A549 (cell line): ENCODE measurements around the gene PACS2. TPM values are rescaled to one million over a fixed set of nuclear protein-coding genes. Genes with fewer than 3 reads are reported as not detected.

ENCODE experiments used
- ATAC-seq, 2 experiments: fragments of 200-7000 bp in 1 of 2; fragments of >200 bp in 1 of 2; cut with Nextera tagmentation in 1 of 2; cut with Tn5 transposase in 1 of 2; 3 replicates each; pipeline versions ENCODE4 v1.8.0 to v1.9.1; 2018 to 2020; ENCODE audit warnings: mild to moderate bottlenecking in 1 of 2, moderate library complexity in 1 of 2
- CTCF ChIA-PET: fragments of 300-600 bp; sonication (Branson Sonifier 250); formaldehyde crosslinking; extraction: SDS; loops from one replicate; lab custom pipeline; 2021; ENCODE audit warnings: antibody characterized with exemption, inconsistent platforms; lab: Yijun Ruan, JAX
- POLR2A ChIA-PET: fragments of 350-600 bp; formaldehyde crosslinking; extraction: SDS; loops from one replicate; lab custom pipeline; 2021; ENCODE audit warnings: antibody characterized with exemption, inconsistent platforms; lab: Yijun Ruan, JAX
- DNase-seq, 2 experiments: peaks; one replicate each; pipeline versions ENCODE4 v3.0.0 to v3.0.0-alpha.2; 2011 to 2016; ENCODE audit warnings: low read depth in 1 of 2, low spot score in 1 of 2
- FAIRE-seq: peaks from 2 replicates; lab custom pipeline; 2011; peaks lifted over from hg19 to GRCh38; lab: Jason Lieb, UNC
- H3K27ac ChIP-seq, 2 experiments: fragments of >200 bp; sonication (Bioruptor Twin); formaldehyde crosslinking; 3 replicates each; pipeline ENCODE4 v1.5.1; 2016 to 2017
- H3K4me1 ChIP-seq: fragments of >200 bp; sonication (Bioruptor Twin); formaldehyde crosslinking; 3 replicates; pipeline ENCODE4 v1.6.1; 2016
- H3K4me2 ChIP-seq: fragments of >200 bp; sonication (Bioruptor Twin); formaldehyde crosslinking; 3 replicates; pipeline ENCODE4 v1.6.1; 2016
- H3K4me3 ChIP-seq: fragments of >200 bp; sonication (Bioruptor Twin); formaldehyde crosslinking; 3 replicates; pipeline ENCODE4 v1.5.1; 2016
- H3K9me3 ChIP-seq: fragments of >200 bp; sonication (Bioruptor Twin); formaldehyde crosslinking; 3 replicates; pipeline ENCODE4 v1.6.1; 2016
- ATOH8 ChIP-seq: fragments of 250-450 bp; sonication (Bioruptor Pico); IDR thresholded peaks from 2 replicates; pipeline ENCODE4 v1.5.0; 2020; ENCODE audit warnings: low read depth, mild to moderate bottlenecking, moderate library complexity
- BHLHE40 ChIP-seq: IDR thresholded peaks from 2 replicates; pipeline ENCODE4 v1.6.1; 2012; ENCODE audit warnings: low read depth, low read length, inconsistent platforms
- CBX2 ChIP-seq: fragments of 200-600 bp; sonication (generic); IDR thresholded peaks from 2 replicates; pipeline ENCODE4 v1.6.1; 2016; ENCODE audit warnings: low read depth, mild to moderate bottlenecking, borderline replicate concordance
- CBX8 ChIP-seq: fragments of 200-600 bp; sonication (generic); IDR thresholded peaks from 2 replicates; pipeline ENCODE4 v1.6.1; 2016
- CHD2 ChIP-seq: fragments of 150-350 bp; IDR thresholded peaks from 2 replicates; pipeline ENCODE4 v1.6.1; 2014; ENCODE audit warnings: low read length; ENCODE audit not compliant: partially characterized antibody
- EP300 ChIP-seq, 2 experiments: fragments of >200 bp; sonication (Bioruptor Twin); formaldehyde crosslinking; IDR thresholded peaks; 2 replicates in 1 of 2; 3 replicates in 1 of 2; pipeline ENCODE4 v1.6.1; 2016 to 2017
- ESRRA ChIP-seq: fragments of 150-350 bp; IDR thresholded peaks from 2 replicates; pipeline ENCODE4 v1.6.1; 2014; ENCODE audit warnings: mild to moderate bottlenecking, low read length, borderline replicate concordance
- FOXS1 ChIP-seq: fragments of 250-450 bp; sonication (Bioruptor Pico); IDR thresholded peaks from 2 replicates; pipeline ENCODE4 v1.5.0; 2020; ENCODE audit warnings: mild to moderate bottlenecking, moderate library complexity
- HES2 ChIP-seq: fragments of >200 bp; sonication (Bioruptor Twin); formaldehyde crosslinking; IDR thresholded peaks from 2 replicates; pipeline ENCODE4 v1.6.1; 2016
- HEYL ChIP-seq: fragments of 250-450 bp; sonication (Bioruptor Pico); IDR thresholded peaks from 2 replicates; pipeline ENCODE4 v1.8.0; 2021; ENCODE audit warnings: mild to moderate bottlenecking, moderate library complexity
- HOXB13 ChIP-seq: fragments of 250-450 bp; sonication (Bioruptor Pico); IDR thresholded peaks from 2 replicates; pipeline ENCODE4 v1.5.0; 2020; ENCODE audit warnings: low read depth, mild to moderate bottlenecking, moderate library complexity
- JUN ChIP-seq, 2 experiments: fragments of >200 bp; sonication (Bioruptor Twin); formaldehyde crosslinking; IDR thresholded peaks; 2 replicates in 1 of 2; 3 replicates in 1 of 2; pipeline ENCODE4 v1.6.1; 2016 to 2017
- JUNB ChIP-seq: fragments of >200 bp; sonication (Bioruptor Twin); formaldehyde crosslinking; IDR thresholded peaks from 2 replicates; pipeline ENCODE4 v1.6.1; 2016
- KDM5A ChIP-seq: fragments of 200-600 bp; sonication (generic); IDR thresholded peaks from 2 replicates; pipeline ENCODE4 v1.6.1; 2016; ENCODE audit warnings: antibody characterized with exemption, mild to moderate bottlenecking
- MAX ChIP-seq: IDR thresholded peaks from 2 replicates; pipeline ENCODE4 v1.6.1; 2012
- MAZ ChIP-seq: fragments of 150-350 bp; IDR thresholded peaks from 2 replicates; pipeline ENCODE4 v1.6.1; 2014; ENCODE audit warnings: antibody characterized with exemption, low read depth, low read length, borderline replicate concordance
- NFE2L2 ChIP-seq: fragments of 150-350 bp; conservative IDR thresholded peaks from 2 replicates; pipeline ENCODE4 v1.6.1; 2014; ENCODE audit warnings: low read length
- NPAS2 ChIP-seq: fragments of 250-450 bp; sonication (Bioruptor Pico); IDR thresholded peaks from 2 replicates; pipeline ENCODE4 v1.8.0; 2022; ENCODE audit warnings: mild to moderate bottlenecking, moderate library complexity, borderline replicate concordance
- PHF8 ChIP-seq: fragments of 200-600 bp; sonication (generic); IDR thresholded peaks from 2 replicates; pipeline ENCODE4 v1.6.1; 2016; ENCODE audit warnings: low read depth, mild to moderate bottlenecking, antibody characterized with exemption, moderate library complexity, borderline replicate concordance
- POLR2AphosphoS2 ChIP-seq: conservative IDR thresholded peaks from 2 replicates; pipeline ENCODE4 v1.6.1; 2012; ENCODE audit warnings: low read length, improper control_type of control experiment, inconsistent platforms
- RARB ChIP-seq: fragments of 250-450 bp; sonication (Bioruptor Pico); IDR thresholded peaks from 2 replicates; pipeline ENCODE4 v1.8.0; 2021; ENCODE audit warnings: mild to moderate bottlenecking, moderate library complexity
- SMC3 ChIP-seq: fragments of >200 bp; sonication (Bioruptor Twin); formaldehyde crosslinking; IDR thresholded peaks from 3 replicates; pipeline ENCODE4 v1.6.1; 2018; ENCODE audit warnings: inconsistent platforms
- SREBF2 ChIP-seq: fragments of 450-650 bp; IDR thresholded peaks from 2 replicates; pipeline ENCODE4 v1.6.1; 2014; ENCODE audit warnings: mild to moderate bottlenecking, moderate library complexity
- TFCP2L1 ChIP-seq: fragments of 250-450 bp; sonication (Bioruptor Pico); IDR thresholded peaks from 2 replicates; pipeline ENCODE4 v1.5.0; 2021; ENCODE audit warnings: mild to moderate bottlenecking
- TP53 ChIP-seq: fragments of 250-450 bp; sonication (Bioruptor Pico); IDR thresholded peaks from 2 replicates; pipeline ENCODE4 v1.5.0; 2021; ENCODE audit warnings: mild to moderate bottlenecking, moderate library complexity
- USF2 ChIP-seq: fragments of 450-650 bp; IDR thresholded peaks from 2 replicates; pipeline ENCODE4 v1.6.1; 2014; ENCODE audit warnings: antibody characterized with exemption
- ZNF302 ChIP-seq: fragments of 250-450 bp; sonication (Bioruptor Pico); IDR thresholded peaks from 2 replicates; pipeline ENCODE4 v1.9.0; 2021; ENCODE audit warnings: inconsistent platforms, mild to moderate bottlenecking, moderate library complexity
- ZSCAN20 ChIP-seq: fragments of 250-450 bp; sonication (Bioruptor Pico); IDR thresholded peaks from 2 replicates; pipeline ENCODE4 v1.8.0; 2022; ENCODE audit warnings: mild to moderate bottlenecking, moderate library complexity
- WGBS: methylation state at CpG from one replicate; pipeline ENCODE4 v1.1.6; 2017; ENCODE audit errors: missing lambda C conversion rate; 5-methylcytosine and 5-hydroxymethylcytosine counted together
- polyA plus RNA-seq, 4 experiments: library from polyadenylated mRNA; depleted of rRNA in 3 of 4; stranded (reverse); fragments of >200 nt; fragmentation: RNase III in 1 of 4; extraction: RNeasy Plus Mini Kit Qiagen cat#74134 plus additional on column Dnase treatment in 1 of 4; gene quantifications; 2 replicates in 3 of 4; 3 replicates in 1 of 4; pipeline ENCODE4 v1.2.3, GENCODE V29; 2011 to 2017
- TF ChIP-seq, protein P1 (sequence below): fragments of 150-350 bp; IDR thresholded peaks from 2 replicates; pipeline ENCODE4 v1.6.1; 2014; ENCODE audit warnings: low read depth, mild to moderate bottlenecking, low read length
- TF ChIP-seq, protein P2 (sequence below): fragments of >200 bp; sonication (Bioruptor Twin); formaldehyde crosslinking; IDR thresholded peaks from 3 replicates; pipeline ENCODE4 v1.5.1; 2016

Gene PACS2
- polyA plus RNA-seq, 2 of the 4 experiments (the other 2 are of a cell fraction): 11.9 to 24.5 TPM

GRCh38 chr14:105299654-105300541 is 14.7 kb upstream of the PACS2 start:
- 9% methylated on average over 36 of the region's 54 CpGs for WGBS
- DNase-seq (no peak), ATAC-seq (peak; percentile 7 to 28), FAIRE-seq (no peak)
- no peaks in the 10 kb centered on the region for H3K9me3 ChIP-seq
- peak overlapping the region; percentile 99 for H3K4me3 ChIP-seq
- CTCF ChIA-PET: interaction anchor here (1.3 to 1.8 kb wide), 2 partner anchors 11 to 48 kb away, joined by 3 to 5 read pairs; no protein-coding TSS in a partner anchor
- TF ChIP-seq MAX (peak; percentile 42; the same call in 1 of the 2 replicates), TP53 (CRISPR knock-in tag) (no peak), HOXB13 (no peak), CHD2 (no peak), BHLHE40 (no peak), NFE2L2 (no peak)
- peak overlapping the region; percentile 80 for H3K4me2 ChIP-seq
- 0 out of 3 replicates have a peak, but pooled peaks cover 3% of the 10 kb centered on the region for H3K4me1 ChIP-seq
- POLR2A ChIA-PET: interaction anchor here (1.1 to 1.8 kb wide), 2 partner anchors 11 to 190 kb away, joined by 5 to 6 read pairs; no protein-coding TSS in a partner anchor
- H3K27ac ChIP-seq: peak overlapping the region; percentile 96 to 98

DNA sequence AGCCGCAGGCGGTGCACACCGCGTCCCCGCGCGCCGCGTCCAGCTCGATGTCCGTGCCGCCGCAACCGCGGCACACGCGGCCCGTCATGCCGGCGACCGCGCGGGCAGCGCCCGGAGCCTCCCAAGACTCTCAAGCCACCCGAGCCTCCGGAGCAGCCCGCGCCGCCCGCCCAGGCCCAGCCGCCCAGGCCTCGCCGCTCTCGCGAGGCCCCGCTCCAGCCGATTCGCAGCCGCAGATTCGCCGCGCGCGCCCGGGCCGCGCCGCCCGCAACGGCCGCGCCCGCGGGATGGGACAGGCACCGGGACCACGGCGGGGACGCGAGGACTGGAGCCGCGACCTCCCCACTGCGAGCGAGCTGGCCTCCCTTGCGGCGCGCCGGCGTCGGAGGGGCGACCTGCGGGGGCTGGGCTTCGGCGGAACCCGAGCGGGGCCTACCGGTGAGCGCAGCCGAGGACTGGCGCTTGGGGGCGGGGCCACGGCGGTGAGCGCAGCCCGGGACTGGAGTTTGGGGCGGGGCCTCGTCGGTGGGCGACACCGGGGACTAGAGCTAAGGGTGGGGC is 13.9 kb upstream of the PACS2 start, which contains the start of gene BRF1:
TSS of gene BRF1 (minus strand) at position 460 of the 561 bp plus-strand sequence. CDS start at position 88, 372 bp downstream.
- Histone ChIP-seq H3K4me1 (0 out of 3 replicates have a peak, but pooled peaks cover 3% of the 10 kb centered on the region), H3K4me2 (peak within 1 kb of the TSS; percentile 80), H3K4me3 (peak within 1 kb of the TSS; percentile 99), H3K27ac (peak within 1 kb of the TSS; percentile 96 to 98), H3K9me3 (no peaks in the 10 kb centered on the region)
- no peak for FAIRE-seq
- ATAC-seq: peak; percentile 91 to 93
- POLR2A ChIA-PET: interaction anchor here (0.6 to 1.8 kb wide), 21 partner anchors 8 to 620 kb away, joined by 3 to 38 read pairs (median 4); partner anchors contain the start of genes BTBD6, NUDT14 and PACS2
- 0% methylated on average over 1 of the region's 90 CpGs for WGBS
- peak; percentile 85 to 97 for DNase-seq
- CTCF ChIA-PET: interaction anchor here (1.0 to 1.8 kb wide), 4 partner anchors 10 to 105 kb away, joined by 3 to 6 read pairs (median 4); no protein-coding TSS in a partner anchor
- TF ChIP-seq HES2 (no peak), ATOH8 (CRISPR knock-in tag) (no peak), EP300 (IDR thresholded peaks at IDR 0.05) (no peak), ESRRA (no peak), SMC3 (no peak), POLR2AphosphoS2 (no peak), ZNF302 (CRISPR knock-in tag) (no peak), CBX2 (no peak), HEYL (no peak), SREBF2 (no peak), NFE2L2 (no peak), USF2 (no peak), TFCP2L1 (CRISPR knock-in tag) (no peak), MAZ (no peak), ZSCAN20 (0 out of 2 replicates have a peak, but pooled peaks have one; percentile 35), FOXS1 (CRISPR knock-in tag) (no peak), CBX8 (no peak), NPAS2 (no peak), KDM5A (no peak), TP53 (CRISPR knock-in tag) (peak; percentile 74; the same call in 1 of the 2 replicates), JUN (IDR thresholded peaks at IDR 0.05) (peak; percentile 31 to 88; a peak in 4 of 5 replicates), RARB (CRISPR knock-in tag) (no peak), JUNB (no peak), MAX (no peak; the same call in 1 of the 2 replicates), PHF8 (peak; percentile 64; the same call in 1 of the 2 replicates)
- TF ChIP-seq, protein P1, sequence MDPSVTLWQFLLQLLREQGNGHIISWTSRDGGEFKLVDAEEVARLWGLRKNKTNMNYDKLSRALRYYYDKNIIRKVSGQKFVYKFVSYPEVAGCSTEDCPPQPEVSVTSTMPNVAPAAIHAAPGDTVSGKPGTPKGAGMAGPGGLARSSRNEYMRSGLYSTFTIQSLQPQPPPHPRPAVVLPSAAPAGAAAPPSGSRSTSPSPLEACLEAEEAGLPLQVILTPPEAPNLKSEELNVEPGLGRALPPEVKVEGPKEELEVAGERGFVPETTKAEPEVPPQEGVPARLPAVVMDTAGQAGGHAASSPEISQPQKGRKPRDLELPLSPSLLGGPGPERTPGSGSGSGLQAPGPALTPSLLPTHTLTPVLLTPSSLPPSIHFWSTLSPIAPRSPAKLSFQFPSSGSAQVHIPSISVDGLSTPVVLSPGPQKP: no peak
- TF ChIP-seq, protein P2, sequence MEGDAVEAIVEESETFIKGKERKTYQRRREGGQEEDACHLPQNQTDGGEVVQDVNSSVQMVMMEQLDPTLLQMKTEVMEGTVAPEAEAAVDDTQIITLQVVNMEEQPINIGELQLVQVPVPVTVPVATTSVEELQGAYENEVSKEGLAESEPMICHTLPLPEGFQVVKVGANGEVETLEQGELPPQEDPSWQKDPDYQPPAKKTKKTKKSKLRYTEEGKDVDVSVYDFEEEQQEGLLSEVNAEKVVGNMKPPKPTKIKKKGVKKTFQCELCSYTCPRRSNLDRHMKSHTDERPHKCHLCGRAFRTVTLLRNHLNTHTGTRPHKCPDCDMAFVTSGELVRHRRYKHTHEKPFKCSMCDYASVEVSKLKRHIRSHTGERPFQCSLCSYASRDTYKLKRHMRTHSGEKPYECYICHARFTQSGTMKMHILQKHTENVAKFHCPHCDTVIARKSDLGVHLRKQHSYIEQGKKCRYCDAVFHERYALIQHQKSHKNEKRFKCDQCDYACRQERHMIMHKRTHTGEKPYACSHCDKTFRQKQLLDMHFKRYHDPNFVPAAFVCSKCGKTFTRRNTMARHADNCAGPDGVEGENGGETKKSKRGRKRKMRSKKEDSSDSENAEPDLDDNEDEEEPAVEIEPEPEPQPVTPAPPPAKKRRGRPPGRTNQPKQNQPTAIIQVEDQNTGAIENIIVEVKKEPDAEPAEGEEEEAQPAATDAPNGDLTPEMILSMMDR: no peak
